GM21367 (cell line): Measurements from ENCODE around the gene SECTM1.
"Not testable (repeated sequence)": the region's sequence is repeated elsewhere in the genome, so short reads cannot be mapped to it uniquely, and the experiment has no call there.

ENCODE experiments used
- ATAC-seq: cut with Tn5 transposase; IDR thresholded peaks from one replicate; pipeline ENCODE4 v1.9.1; 2021; ENCODE audit not compliant: unreplicated experiment

The SECTM1 gene

GRCh38 chr17:82348866-82349265, 15.3 kb upstream of the SECTM1 start:
- ATAC-seq: no peak

DNA sequence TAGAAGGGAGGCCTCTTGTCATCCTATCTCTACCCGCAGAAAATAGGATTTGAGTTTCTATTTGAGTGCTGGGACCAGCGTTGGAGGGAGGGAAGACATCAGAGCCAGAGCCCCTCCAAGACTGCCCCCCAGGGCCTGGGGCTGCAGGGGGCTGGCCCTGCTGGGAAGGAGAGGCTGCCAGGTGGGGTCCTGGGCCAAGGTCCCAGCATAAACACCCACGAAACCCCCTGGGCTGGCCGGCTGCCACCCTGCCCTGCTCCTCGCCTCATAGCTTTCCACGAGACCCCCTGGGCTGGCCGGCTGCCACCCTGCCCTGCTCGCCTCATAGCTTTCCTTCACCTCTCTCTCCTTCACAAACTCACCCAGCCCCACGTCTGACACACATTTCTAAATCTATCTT, 14.9 kb upstream of the SECTM1 start:
- ATAC-seq: no peak

DNA sequence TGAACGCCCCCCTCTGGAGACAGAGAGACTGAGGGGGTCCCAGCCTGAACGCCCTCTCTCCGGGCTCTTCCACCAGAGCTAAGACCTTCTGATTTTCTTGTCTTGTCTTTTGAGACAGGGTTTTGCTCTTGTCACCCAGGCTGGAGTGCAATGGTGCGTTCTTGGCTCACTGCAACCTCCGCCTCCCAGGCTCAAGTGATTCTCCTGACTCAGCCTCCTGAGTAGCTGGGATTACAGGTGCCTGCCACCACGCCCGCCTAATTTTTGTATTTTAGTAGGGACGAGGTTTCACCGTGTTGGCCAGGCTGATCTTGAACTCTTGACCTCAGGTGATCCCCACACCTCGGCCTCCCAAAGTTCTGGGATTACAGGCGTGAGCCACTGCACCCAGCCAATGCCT, 14.4 kb upstream of the SECTM1 start:
- ATAC-seq: not testable (repeated sequence)

DNA sequence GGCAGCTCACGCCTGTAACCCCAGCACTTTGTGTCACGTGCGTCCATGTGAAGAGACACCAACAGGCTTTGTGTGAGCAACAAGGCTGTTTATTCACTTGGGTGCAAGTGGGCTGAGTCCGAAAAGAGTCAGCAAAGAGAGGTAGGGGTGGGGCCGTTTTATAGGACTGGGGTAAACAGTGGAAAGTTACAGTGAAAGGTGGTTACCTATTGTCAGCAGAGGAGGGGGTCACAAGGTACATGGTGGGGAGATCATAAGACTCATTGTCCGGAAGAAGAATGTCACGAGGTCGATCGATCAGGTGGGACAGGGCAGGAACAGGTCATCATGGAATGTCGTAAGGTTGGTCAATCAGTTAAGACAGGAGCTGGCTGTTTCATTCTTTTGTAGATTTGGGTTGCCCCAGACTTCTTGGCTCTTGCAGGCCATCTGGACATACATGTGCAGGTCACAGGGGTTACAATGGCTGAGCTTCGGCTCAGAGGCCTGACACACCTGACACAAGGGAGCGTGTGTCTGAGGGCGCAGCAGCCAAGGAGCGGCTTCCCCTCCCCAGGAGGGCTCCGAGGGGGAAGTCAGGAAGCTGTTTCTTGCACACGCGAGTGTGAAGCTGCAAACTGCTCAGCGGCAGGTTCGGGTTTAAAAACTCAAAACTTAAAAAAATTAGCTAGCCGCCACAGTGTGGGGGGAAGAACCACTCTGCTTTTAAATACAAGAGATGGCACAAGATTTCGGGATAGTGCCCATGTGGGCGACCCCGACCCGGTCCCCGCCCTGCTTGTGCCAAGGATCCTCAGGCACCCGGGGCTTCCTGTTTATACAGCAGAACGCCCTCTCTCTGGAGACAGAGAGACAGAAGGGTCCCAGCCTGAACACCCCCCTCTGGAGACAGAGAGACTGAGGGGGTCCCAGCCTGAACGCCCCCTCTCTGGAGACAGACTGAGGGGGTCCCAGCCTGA, 13.1 kb upstream of the SECTM1 start:
- no peak for ATAC-seq

- no peak for ATAC-seq
These were observed 11.8 kb upstream of the SECTM1 start for GRCh38 chr17:82345151-82345976.

GRCh38 chr17:82344175-82344907, 10.8 kb upstream of the SECTM1 start:
- no peak for ATAC-seq

DNA sequence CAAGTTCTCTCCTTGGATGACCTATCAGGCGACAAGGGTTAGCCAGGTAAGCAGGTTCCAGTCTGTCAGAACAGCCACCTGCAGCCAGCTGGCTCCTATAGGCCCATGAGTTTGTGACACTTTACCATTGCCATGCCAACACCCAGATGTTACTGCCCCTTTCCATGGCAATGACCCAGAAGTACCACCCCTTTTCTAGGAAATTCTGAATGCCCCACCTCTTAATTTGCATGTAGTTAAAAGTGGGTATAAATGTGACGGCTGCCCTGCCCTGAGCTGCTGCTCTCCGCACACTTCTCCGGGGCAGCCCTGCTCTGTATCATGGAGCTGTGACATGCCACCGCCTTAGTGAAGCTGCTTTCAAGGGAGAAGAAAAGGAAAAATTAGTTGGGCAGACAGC, 10.0 kb upstream of the SECTM1 start:
- no peak for ATAC-seq

DNA sequence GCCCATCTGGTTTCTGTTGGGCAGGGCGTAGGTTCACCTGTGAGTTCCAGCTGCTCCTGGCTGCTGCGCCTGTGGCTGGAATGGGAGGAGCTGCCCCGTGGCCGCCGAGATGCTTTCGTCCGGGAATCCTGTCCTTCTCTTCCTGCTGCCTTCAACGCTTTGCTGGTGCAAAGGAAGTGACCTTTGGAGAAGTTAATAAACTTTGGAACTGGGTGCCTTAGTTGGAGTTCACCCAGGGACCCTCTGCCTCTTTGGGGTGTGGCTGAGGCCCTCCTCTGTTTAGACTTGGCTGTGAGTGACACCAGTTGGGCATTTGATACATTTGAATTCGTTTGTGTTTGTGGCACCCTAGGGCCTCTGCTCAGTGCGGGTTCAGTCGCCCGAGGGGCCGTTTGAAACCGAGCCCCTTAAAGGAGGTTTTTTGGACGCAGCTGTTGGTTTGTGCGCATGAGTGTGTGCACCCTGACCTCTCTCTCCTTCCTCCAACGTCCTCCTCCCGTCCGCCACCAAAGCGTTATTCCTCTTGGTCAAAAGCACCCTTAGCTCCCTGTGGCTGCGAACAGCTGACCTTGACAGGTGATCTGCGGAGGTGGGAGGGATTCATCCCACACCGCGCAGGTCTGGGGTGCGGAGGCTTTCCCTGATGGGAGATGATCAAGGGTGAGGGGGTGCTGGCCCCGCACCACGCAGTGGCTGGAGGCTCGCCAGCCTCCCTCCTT, 9.0 kb upstream of the SECTM1 start:
- no peak for ATAC-seq

GRCh38 chr17:82339634-82340580, 6.3 kb upstream of the SECTM1 start:
- no peak for ATAC-seq

GRCh38 chr17:82338858-82339633, 5.5 kb upstream of the SECTM1 start:
- no peak for ATAC-seq

- ATAC-seq: no peak
These were observed 1.2 kb upstream of the SECTM1 start for GRCh38 chr17:82334622-82335394.

- no peak for ATAC-seq
These were observed 647 bp upstream of the SECTM1 start for GRCh38 chr17:82334204-82334621.

DNA sequence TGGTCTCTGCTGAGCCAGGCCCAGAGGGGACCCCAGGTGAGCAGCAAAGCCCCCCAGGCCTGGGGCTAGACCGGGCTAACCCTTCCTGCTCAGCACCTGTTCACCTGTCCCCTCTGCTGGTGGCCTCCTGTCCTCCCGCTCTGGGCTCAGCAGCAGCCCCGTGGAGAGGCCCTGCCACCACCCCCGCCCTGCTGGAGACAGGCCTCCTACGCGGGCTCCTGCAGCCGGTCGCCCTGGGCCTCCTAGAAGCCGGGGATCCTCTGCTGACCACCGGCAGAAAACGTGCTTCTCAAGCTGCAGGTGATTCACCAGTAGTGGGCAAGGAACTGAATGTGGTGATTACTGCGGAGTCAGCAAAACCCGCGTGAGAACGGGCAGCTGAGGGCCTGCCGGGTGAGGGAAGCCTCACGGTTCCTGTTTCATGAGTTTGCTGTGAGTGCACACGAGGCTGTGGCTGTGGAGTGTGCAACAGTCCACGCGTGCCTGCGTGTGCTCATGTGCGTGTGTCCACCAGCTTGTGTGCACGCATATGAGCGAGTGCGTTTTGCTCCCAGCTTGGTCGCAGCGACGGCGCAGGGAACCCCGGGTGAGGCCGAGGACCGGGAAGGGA, 792 bp downstream of the SECTM1 start:
- ATAC-seq: no peak

DNA sequence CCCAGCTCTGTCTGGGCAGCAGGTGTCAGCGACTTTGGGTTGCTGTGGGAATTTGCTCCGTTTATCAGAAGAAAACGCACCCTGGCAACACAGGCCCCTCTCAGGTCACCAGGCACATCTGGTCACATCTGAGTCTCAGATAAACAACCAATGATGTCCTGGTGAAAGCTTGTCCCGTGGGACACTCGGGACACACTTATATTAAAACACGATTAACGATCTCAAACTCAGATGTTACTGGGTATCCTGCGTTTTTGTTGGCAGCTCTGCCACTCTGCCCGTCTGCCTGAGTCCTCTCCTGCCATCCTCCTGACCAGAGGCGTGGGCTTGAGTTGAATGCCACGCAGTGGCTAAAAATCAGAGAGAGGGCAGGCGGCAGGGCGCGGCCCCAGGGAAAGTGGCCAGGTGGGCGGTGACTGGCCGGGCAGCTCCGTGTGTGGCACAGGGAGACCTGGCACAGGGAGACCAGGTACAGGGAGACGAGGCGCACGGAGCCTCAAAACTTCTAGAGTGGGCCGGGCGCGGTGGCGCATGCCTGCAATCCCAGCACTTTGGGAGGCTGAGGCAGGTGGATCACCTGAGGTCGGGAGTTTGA, 2.1 kb downstream of the SECTM1 start:
- no peak for ATAC-seq

- ATAC-seq: no peak
These were observed 3.0 kb downstream of the SECTM1 start for GRCh38 chr17:82330322-82331239.

DNA sequence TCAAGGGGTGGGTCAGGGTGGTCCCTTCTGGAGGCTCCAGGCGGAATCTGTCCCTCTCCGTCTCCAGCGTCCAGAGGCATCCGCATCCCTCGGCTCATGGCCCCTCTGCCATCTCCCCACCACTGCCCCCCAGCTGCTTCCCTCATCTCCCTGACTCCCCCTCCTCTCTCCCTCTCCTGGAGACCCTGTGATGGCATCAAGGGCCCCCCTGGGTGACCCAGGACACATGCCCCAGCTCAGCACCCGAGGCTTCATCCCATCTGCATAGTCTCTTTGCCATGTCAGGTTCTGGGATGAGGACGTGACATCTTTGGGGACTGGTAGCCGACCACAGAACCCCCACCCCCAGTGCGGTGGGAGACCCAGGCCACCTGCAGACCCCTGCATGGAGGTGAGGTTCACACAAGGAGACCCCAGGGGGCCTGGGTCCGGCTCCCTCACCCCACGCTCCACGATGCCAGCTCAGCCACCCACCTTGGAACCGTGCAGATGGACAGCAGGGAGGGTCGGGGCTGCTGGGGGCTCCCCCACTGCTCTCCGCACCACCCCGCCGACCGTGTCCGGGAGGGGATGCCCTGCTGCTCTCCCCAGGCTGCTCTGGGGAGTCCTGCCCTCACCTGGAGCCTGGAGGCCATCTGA, 3.8 kb downstream of the SECTM1 start:
- no peak for ATAC-seq
